ENCODE data around the gene SMCO2. TPM values are rescaled to one million over a fixed set of nuclear protein-coding genes. Genes with fewer than 3 reads are reported as not detected.

SMCO2 gene
- total and polyA plus RNA-seq, 2 of the 4 experiments (the other 2 are of a cell fraction), result 0.19 TPM; not detected in 1

GRCh38 chr12:27539191-27539631, 92.7 kb downstream of the SMCO2 start:
- Histone ChIP-seq H2AFZ (replicated peaks; ENCODE audit: low read length, poor library complexity) (no peak overlapping the region), H4K20me1 (ENCODE audit: insufficient read depth, low read length) (peaks cover 47% of the 10 kb centered on the region; the same call in 1 of the 2 replicates), H3K9ac (ENCODE audit: low read depth, low read length) (no peak overlapping the region), H2BK20ac (ENCODE audit: low read depth, low read length) (peak overlapping the region; percentile 21), H2BK5ac (ENCODE audit: low read depth, low read length, poor library complexity, severe bottlenecking) (peak overlapping the region; percentile 66), H3K9me3 (ENCODE audit: control insufficient read depth, insufficient read depth, low read length) (no peaks in the 10 kb centered on the region), H3K4me1 (ENCODE audit: control insufficient read depth, insufficient read depth, low read length) (peaks cover 16% of the 10 kb centered on the region), H3K27me3 (ENCODE audit: control insufficient read depth, insufficient read depth, low read length) (no peaks in the 10 kb centered on the region), H3K9me1 (ENCODE audit: insufficient read depth, low read length) (peaks cover 24% of the 10 kb centered on the region), H4K8ac (ENCODE audit: low read depth in 2 of 2, low read length in 2 of 2) (peak overlapping the region in 1 of 2 experiments; percentile 42; a peak in 1 of 4 replicates), H3K4me3 (ENCODE audit: insufficient read depth, low read depth, low read length) (no peak overlapping the region), H3K27ac (ENCODE audit: insufficient read depth, low read length) (peak overlapping the region; percentile 6; the same call in 1 of the 2 replicates), H3K14ac (replicated peaks; ENCODE audit: low read depth, low read length) (0 out of 2 replicates have a peak overlapping the region, but pooled peaks have one; percentile 33), H3K23ac (ENCODE audit: low read depth, low read length) (peak overlapping the region; percentile 67), H2AK9ac (replicated peaks; ENCODE audit: low read depth, low read length, poor library complexity) (no peak overlapping the region), H3K36me3 (ENCODE audit: control insufficient read depth, insufficient read depth, low read length) (no peaks in the 10 kb centered on the region), H3K4me2 (ENCODE audit: low read depth, low read length) (peak overlapping the region; percentile 1), H3K56ac (ENCODE audit: extremely low read depth, insufficient read depth, low read length) (no peak overlapping the region), H2BK120ac (ENCODE audit: low read depth, low read length) (no peak overlapping the region), H4K5ac (ENCODE audit: low read depth, low read length) (no peak overlapping the region), H2BK15ac (ENCODE audit: low read depth, low read length) (peak overlapping the region; percentile 45; the same call in 1 of the 3 replicates), H3K79me1 (ENCODE audit: low read depth in 1 of 2, low read length in 2 of 2) (peaks cover 40 to 85% of the 10 kb centered on the region in 2 experiments), H3K18ac (ENCODE audit: low read depth, low read length) (no peak overlapping the region), H4K91ac (ENCODE audit: insufficient read depth, low read depth, low read length) (no peak overlapping the region), H3K4ac (ENCODE audit: low read depth, low read length) (peak overlapping the region; percentile 24; the same call in 1 of the 2 replicates), H2AK5ac (ENCODE audit: low read depth, low read length) (0 out of 2 replicates have a peak overlapping the region, but pooled peaks have one; percentile 65)
- intact Hi-C loops (cut with micrococcal nuclease), result no loop called here
- no CpG with 5 or more reads among the region's 4 CpGs for WGBS, 2 experiments (ENCODE audit: extremely low coverage in 2 of 2, insufficient read length in 1 of 2)
- ATAC-seq (ENCODE audit: low read depth) (peak; percentile 84), DNase-seq (peak; percentile 71)
- dilution Hi-C loops (cut with HindIII; ENCODE audit: low sequenced_read_pairs, unreplicated experiment), result no loop called here
- ChIA-PET CTCF (interaction anchor here (0.8 kb wide), 1 partner anchor 11 kb away, joined by 3 read pairs; no protein-coding TSS in a partner anchor), POLR2A (ENCODE audit: unreplicated experiment) (no interaction called here)
- in situ Hi-C loops (cut with MboI; ENCODE audit: low sequenced_read_pairs), result no loop called here
- BruUV-seq (replicated peaks), result no TSS peak
- TF ChIP-seq RAD21 (IDR thresholded peaks at IDR 0.05; ENCODE audit: low read length) (peak; percentile 32; the same call in 1 of the 2 replicates), MAZ (IDR thresholded peaks at IDR 0.05; ENCODE audit: borderline replicate concordance, low read depth, low read length) (no peak), SMC3 (IDR thresholded peaks at IDR 0.05; ENCODE audit: low read depth, low read length) (peak; percentile 37; the same call in 1 of the 2 replicates), NFE2L2 (IDR thresholded peaks at IDR 0.05; ENCODE audit: low read depth, low read length) (no peak), CEBPB (IDR thresholded peaks at IDR 0.05; ENCODE audit: low read depth, low read length) (peak; percentile 35; the same call in 1 of the 2 replicates), CTCF (conservative IDR thresholded peaks at IDR 0.05; ENCODE audit: low read depth, low read length) (peak; percentile 19; the same call in 1 of the 2 replicates)
